ENCODE measurements around the gene LRP1B.

Gene LRP1B

DNA sequence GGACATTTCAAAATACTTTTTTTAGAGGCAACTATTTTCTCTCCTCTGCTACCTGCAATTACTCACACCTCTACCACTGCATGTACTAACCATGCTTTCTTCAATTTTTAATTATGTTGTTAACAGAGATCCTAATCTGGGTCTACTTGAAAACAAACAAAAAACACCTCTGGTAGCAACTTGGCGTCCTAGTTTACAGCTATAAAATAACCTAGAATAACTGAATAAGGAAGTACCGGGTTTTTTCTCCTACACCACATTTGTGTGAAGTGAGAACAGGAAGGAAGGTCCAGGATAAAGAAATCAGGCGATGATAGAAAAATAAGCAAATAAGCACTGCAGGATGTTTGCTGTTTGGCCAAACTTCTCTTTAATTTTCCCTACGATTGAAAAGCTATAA, 633.5 kb downstream of the LRP1B start:
- no peak overlapping the region for H3K4me3 ChIP-seq
- TF ChIP-seq, protein P1, sequence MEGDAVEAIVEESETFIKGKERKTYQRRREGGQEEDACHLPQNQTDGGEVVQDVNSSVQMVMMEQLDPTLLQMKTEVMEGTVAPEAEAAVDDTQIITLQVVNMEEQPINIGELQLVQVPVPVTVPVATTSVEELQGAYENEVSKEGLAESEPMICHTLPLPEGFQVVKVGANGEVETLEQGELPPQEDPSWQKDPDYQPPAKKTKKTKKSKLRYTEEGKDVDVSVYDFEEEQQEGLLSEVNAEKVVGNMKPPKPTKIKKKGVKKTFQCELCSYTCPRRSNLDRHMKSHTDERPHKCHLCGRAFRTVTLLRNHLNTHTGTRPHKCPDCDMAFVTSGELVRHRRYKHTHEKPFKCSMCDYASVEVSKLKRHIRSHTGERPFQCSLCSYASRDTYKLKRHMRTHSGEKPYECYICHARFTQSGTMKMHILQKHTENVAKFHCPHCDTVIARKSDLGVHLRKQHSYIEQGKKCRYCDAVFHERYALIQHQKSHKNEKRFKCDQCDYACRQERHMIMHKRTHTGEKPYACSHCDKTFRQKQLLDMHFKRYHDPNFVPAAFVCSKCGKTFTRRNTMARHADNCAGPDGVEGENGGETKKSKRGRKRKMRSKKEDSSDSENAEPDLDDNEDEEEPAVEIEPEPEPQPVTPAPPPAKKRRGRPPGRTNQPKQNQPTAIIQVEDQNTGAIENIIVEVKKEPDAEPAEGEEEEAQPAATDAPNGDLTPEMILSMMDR (IDR thresholded peaks at IDR 0.05): no peak
- no peak overlapping the region for H3K27ac ChIP-seq
- no peak for DNase-seq (ENCODE audit: low spot score)

DNA sequence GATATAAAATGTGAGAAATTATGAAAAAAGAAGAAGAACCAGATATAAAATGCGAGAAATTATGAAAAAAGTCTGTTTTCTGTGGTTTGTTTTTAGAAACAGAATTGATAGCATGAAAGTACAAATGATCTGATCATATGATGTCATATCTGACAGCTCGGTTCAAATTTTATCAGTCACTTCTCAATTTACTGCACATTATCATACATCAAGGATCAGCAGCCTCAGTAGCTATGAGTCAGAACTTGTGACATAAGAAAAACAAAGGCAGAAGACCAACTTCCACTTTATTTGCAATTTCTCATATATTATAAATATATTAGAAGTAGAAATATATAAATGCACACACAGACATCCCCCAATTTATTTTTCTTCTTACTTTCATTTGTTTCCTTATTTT, 634.0 kb downstream of the LRP1B start:
- TF ChIP-seq, protein P1 (IDR thresholded peaks at IDR 0.05): no peak

DNA sequence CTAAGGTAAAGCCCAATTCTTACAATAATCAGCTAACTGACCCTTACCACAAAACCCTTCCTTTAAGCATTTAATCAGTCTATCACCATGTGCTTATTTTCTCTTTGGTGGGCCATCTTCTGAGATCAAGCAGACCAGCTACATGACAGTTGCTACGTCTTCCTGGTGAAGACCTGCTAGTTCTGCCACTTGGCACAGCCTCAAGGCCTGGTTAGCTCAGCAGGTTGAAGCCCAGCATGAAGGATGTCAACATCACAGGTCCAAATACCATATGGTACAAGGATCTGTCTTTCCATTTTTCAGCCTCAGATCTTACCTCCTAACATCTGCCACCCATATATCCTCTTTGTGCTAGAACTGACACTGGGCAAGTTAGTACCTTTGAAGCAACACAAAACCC, 636.9 kb downstream of the LRP1B start:
- Histone ChIP-seq H3K4me3 (no peak overlapping the region), H3K27ac (no peak overlapping the region)
- DNase-seq (ENCODE audit: low spot score): no peak
- TF ChIP-seq, protein P1 (IDR thresholded peaks at IDR 0.05): no peak

More for the DNA sequence above, 634.0 kb downstream of the LRP1B start:
- no peak for DNase-seq (ENCODE audit: low spot score)
- Histone ChIP-seq H3K4me3 (no peak overlapping the region), H3K27ac (no peak overlapping the region)

DNA sequence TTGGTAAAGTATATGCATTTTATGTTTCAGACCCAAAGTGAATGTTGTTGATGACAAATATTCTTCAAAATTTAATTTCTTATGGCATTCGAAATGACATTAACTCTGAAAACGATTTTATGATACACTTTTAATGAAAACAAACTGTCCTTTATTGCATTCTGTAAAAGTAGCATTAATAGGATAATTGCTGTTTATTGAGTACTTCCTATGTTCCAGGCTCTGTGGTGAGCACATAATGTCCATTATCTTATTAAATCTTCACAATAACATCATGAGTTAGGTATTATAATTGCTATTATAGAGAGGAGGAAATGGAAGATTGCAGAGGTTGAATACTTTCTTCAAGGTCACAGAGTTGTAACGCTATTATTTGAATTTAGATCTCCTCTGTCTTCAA, 638.0 kb downstream of the LRP1B start:
- Histone ChIP-seq H3K4me3 (no peak overlapping the region), H3K27ac (no peak overlapping the region)
- TF ChIP-seq, protein P1 (IDR thresholded peaks at IDR 0.05): no peak

DNA sequence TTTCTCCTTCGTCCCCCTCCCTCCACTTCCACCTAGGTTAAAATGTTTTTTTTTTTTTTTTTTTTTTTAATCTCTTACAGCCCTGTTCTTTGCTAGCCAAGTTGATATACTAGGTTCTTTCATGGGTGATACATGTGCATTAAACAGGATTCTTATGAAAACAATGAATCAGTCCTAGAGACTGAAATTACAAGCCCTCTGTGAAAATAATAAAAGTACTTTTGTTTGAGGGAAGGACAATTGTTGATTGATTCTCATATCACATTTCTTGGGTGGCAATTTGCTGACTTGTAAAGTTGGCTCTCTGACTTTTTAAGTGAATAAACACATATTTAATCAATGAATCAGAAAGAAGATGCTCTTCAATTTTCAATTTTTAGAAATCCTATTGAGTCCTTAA, 639.9 kb downstream of the LRP1B start:
- Histone ChIP-seq H3K4me3 (no peak overlapping the region), H3K27ac (no peak overlapping the region)
- no peak for DNase-seq (ENCODE audit: low spot score)
- TF ChIP-seq, protein P1 (IDR thresholded peaks at IDR 0.05): no peak

More for the DNA sequence above, 638.0 kb downstream of the LRP1B start:
- no peak for DNase-seq (ENCODE audit: low spot score)

DNA sequence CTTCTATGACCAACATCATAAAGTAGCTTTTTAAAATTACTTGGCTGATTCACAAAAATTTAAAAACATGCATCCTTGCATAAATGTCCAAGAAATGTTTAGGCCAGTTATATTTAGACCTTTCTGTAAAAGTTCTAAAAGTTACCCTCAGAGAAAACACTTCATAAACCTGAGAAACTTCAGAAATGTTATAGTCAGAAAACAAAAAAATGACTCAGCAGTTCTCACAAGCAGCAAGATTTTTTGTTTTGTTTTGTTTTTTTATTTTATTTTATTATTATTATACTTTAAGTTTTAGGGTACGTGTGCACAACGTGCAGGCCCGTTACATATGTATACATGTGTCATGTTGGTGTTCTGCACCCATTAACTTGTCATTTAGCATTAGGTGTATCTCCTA, 648.1 kb downstream of the LRP1B start:
- Histone ChIP-seq H3K4me3 (no peak overlapping the region), H3K27ac (no peak overlapping the region)
- TF ChIP-seq, protein P1 (IDR thresholded peaks at IDR 0.05): no peak
- no peak for DNase-seq (ENCODE audit: low spot score)

DNA sequence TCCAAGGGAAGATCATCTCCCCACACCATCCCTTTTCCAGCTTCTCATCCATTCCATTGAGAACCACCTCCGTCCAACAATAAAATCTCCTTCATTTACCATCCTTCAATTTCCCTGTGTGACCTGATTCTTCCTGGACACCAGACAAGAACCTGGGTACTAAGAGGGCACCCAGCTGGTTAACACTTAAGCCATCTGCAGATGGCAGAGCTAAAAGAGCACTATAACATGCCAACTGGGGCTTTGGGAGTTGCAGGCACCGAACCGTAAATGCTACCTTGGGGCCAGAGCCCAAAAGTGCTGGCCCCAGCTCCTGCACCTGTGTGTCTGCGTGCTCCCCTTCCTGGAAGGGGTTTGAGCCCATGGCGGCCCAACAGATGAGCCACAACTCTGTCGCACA, 655.0 kb downstream of the LRP1B start:
- DNase-seq (ENCODE audit: low spot score): no peak
- Histone ChIP-seq H3K4me3 (no peak overlapping the region), H3K27ac (no peak overlapping the region)
- TF ChIP-seq, protein P1 (IDR thresholded peaks at IDR 0.05): no peak

Measured in coronary artery (tissue), 2 donors.